GM21447 (cell line): ENCODE results near the gene NSUN3.
"Not testable (repeated sequence)": the region's sequence is repeated elsewhere in the genome, so short reads cannot be mapped to it uniquely, and the experiment has no call there.

Experiments
- ATAC-seq: cut with Tn5 transposase; IDR thresholded peaks from one replicate; pipeline ENCODE4 v1.9.1; 2021; ENCODE audit not compliant: unreplicated experiment

The NSUN3 gene

DNA sequence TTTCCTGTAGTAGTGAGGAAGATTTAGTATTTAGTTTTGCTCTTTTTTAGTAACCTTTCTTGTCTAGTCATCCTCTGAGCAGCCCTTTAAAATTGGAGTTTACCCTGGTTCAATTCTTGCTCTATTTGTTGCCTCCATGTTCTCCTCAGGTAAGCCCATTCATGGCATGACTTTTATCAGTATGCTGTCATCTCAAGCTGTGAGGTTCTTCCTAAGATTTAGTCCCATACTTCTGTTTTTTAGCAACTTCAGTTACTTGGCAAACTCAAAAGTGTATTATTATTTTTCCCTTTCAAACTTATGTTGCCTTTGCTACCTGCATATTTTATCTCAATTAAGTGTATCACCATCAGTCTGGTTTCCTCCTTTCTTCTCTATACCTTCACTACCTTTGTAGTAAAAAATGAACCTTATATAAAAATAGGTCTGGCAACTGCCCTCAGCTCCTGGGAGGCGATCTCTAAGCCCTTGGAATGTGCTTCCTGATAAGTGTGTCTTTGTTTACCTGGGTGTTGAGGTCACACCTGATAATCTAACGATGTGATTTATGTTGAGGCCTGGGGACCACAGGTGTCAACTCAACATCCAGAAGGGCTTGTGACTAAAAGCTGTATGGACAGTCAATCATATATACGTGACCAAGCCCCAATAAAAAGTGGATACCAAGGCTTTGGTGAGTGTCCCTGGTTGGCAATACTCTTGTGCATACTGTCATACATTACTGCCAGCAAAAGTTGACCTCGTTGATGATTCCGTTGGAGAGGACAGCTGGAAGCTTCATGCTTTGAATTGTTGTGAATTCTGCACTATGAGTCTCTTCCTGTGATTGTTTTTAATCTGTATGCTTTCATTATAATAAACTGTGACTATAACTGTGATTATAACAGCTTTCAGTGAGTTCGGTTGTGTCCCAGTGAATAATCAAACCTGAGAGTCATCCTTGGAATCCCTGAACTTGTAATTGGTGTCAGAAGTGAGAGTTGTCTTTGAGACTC lies 3.9 kb downstream of the NSUN3 start:
- no peak for ATAC-seq

- ATAC-seq: no peak
Measured at GRCh38 chr3:94069194-94069813, 6.4 kb downstream of the NSUN3 start.

GRCh38 chr3:94070341-94070911 lies 7.6 kb downstream of the NSUN3 start:
- peak; percentile 51 for ATAC-seq

GRCh38 chr3:94071713-94072284 lies 8.9 kb downstream of the NSUN3 start:
- ATAC-seq: peak; percentile 78

- no peak for ATAC-seq
Measured at GRCh38 chr3:94076055-94076454, 13.2 kb downstream of the NSUN3 start.

- ATAC-seq: not testable (repeated sequence)
Measured at GRCh38 chr3:94080552-94080951, 17.7 kb downstream of the NSUN3 start.

- no peak for ATAC-seq
Measured at GRCh38 chr3:94081884-94082283, 19.0 kb downstream of the NSUN3 start.

DNA sequence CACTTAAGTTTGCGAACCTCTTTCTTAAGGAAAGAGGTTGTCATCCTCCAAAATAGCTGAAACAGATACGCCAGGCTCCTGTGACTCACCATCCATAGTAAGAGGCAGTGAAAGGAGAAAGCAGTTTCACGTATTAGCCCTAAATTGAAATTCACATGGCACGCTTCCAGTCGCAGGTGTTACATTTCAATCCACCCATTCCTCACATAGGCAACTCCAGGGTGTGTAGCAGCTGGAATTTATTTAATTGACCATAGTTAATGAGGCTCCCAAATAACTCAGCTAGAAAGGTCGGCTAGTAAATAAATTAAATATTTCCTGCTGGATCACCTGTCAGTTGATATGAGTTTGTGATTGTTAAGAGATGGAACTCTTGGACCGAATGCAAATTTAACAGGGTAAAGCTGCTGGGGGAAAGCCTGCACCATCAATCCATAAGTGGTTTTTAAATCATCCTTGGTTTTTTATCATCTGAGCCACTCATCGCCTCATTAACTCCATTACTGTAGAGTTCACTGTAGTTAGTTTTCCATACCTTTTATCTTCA lies 19.6 kb downstream of the NSUN3 start:
- ATAC-seq: no peak

GRCh38 chr3:94083261-94083660 lies 20.4 kb downstream of the NSUN3 start:
- no peak for ATAC-seq

DNA sequence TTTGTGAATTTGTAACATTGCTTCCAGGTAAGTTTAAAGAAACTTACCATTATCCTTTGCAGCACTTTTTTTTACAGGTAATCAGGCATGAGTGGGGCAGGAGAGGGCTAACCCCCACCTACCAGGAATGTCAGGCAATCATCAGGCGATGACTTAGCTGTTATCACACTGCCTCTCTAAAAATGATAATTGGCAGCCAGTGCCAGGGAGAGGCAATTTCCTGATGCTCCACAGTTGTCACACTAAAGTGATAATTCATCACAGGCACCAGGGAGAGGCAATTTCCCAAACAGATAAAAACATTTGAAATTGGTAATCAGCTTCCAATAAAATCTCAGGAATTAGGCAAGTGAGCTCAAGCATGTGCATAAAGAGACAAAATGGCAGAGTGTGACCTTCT lies 26.3 kb downstream of the NSUN3 start:
- no peak for ATAC-seq

DNA sequence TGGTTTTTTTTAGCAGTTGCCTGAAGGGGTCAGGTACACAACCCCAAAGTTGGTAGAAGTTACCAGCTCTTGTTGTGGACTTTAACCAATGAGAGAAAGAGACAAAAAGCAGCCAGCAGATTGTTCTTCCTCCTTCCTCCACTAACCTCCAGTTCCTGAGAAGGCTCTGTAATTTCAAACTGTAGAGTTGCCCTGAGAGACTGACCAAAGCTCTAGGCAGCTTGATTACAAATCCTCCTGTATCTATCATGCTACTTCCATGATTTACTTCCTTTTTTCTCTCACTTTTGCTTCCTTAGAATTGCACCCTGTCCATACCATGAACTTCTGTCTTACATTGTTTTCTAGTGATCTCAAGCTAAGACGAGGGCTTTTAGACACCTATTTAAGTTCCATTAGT lies 29.2 kb downstream of the NSUN3 start:
- no peak for ATAC-seq

- no peak for ATAC-seq
Measured at GRCh38 chr3:94093151-94093550, 30.3 kb downstream of the NSUN3 start.

- no peak for ATAC-seq
Measured at GRCh38 chr3:94095111-94095510, 32.2 kb downstream of the NSUN3 start.

DNA sequence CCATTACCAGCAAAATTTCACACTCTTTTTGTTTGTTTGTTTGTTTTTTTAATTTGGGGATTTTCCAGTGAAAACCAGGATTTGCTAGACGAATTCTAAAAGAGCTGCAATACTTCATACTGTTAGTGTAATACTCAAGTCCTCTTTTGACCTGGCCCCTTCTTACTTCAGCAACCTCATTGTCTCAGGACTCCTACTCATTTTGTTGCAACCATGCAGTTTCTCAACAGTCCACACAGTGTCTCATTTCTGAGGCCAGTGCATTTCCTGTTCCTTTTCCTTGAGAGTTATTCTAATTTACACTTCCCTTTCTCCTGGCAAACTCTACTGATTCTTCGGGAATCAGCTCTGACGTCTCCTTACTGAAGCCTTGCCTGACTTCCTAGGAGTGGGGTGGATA lies 35.6 kb downstream of the NSUN3 start:
- no peak for ATAC-seq

DNA sequence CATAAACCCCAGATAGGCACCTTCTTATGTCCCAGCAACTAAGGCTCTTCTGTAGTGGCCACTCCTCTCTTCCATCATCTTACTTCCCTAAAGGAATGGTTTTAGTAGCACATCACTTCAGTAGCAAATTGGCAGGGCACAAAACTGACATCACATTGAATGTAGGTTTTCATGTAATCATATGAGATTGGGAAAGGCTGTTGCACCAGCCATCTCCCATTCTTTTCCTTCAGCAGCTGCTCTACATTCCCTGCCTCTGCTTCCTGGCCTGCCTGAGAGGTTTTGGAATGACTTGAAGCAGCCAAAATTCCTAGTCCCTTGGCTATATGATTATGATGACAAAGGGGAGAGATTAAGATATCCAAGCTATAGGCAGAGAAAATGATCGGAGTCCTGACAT lies 36.5 kb downstream of the NSUN3 start:
- no peak for ATAC-seq

GRCh38 chr3:94101860-94102259 lies 39.0 kb downstream of the NSUN3 start:
- no peak for ATAC-seq

- ATAC-seq: no peak
Measured at GRCh38 chr3:94106268-94106667, 43.4 kb downstream of the NSUN3 start.

DNA sequence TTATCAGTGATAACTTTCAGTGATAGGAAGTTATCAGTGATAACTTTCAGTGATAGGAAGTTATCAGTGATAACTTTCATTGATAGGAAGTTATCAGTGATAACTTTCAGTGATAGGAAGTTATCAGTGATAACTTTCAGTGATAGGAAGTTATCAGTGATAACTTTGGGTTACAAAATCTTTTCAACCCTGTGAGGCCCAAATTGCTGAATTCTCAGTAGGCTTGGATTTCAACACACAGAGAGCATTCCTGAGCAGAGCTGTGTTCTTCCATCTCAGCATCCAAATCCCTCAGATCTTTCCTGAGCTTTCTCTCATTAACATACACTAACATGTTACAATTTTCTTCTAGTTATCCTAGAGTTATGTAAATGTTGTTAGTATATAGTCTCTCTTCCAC lies 47.4 kb downstream of the NSUN3 start:
- not testable (repeated sequence) for ATAC-seq

DNA sequence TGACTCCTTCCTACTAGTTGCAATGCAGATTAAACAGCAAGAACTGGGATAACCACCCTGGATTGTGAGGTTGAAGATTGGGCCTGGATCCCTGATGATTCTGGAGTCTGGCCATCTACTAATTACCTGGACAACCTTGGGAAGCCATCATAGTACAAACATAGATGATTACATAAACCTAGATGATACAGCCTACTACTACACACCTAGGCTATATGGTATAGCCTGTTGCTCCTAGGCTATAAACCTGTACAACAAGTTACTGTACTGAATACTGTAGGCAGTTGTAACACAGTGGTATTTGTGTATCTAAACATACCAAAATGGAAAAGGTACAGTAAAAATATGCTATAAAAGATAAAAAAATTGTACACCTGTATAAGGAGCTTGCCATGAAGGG lies 48.0 kb downstream of the NSUN3 start:
- no peak for ATAC-seq

DNA sequence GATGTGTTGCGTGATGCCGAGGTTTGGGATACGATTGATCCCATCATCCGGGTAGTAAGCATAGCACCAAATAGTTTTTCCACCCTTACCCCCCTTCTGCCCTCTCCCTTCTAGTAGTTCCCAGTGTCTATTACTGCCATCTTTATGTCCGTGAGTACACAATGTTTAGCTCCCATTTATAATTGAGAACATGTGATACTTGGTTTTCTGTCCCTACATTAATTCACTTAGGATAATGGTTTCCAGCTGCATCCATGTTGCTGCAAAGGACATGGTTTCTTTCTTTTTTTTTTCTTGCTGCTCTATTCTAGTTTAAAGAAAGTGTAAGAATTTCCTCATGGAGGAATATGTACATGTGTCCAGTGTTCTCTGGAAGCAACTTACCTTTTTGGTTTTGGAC lies 51.8 kb downstream of the NSUN3 start:
- ATAC-seq: no peak

DNA sequence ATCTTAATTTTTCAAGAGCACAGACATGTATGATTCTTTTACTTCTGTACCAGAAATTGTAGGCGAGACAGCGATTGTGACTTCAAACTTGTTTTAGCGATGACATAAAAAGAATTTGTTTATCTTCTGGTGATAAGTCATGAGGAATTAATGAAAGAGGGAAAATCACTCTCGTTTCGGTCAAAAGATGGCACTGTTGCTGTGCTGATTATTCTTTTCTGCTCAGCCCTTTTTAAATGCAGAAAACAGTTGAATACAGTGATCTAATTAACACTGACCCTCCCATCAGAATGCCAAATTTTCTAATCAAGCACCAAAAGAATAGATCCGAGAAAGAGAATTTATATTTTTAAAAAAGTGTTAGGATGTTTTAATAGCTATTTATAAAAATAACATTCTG lies 52.6 kb downstream of the NSUN3 start:
- ATAC-seq: no peak
